HFFc6 (cell line): ENCODE results near the gene UGGT2. TPM values are rescaled to one million over a fixed set of nuclear protein-coding genes. Genes with fewer than 3 reads are reported as not detected.
A peak's percentile ranks its signal among the peaks of the same experiment; 100 is the strongest.

Source experiments
- DNase-seq: peaks from one replicate; pipeline ENCODE4 v3.0.0-alpha.2; 2018
- H3K27ac Mint-ChIP-seq: 2 replicates; pipeline ENCODE4 v1.8.0; 2020; ENCODE audit warnings: mild to moderate bottlenecking, mixed read lengths
- H3K27me3 Mint-ChIP-seq: 2 replicates; pipeline ENCODE4 v1.8.0; 2021; ENCODE audit warnings: mild to moderate bottlenecking, moderate library complexity, mixed read lengths; ENCODE audit not compliant: insufficient read depth
- H3K36me3 Mint-ChIP-seq: 2 replicates; pipeline ENCODE4 v1.8.0; 2021; ENCODE audit warnings: low read depth, mixed read lengths
- H3K4me1 Mint-ChIP-seq: 2 replicates; pipeline ENCODE4 v1.8.0; 2020; ENCODE audit warnings: low read depth, mixed read lengths
- H3K4me3 Mint-ChIP-seq: 2 replicates; pipeline ENCODE4 v1.8.0; 2020; ENCODE audit warnings: mild to moderate bottlenecking, moderate library complexity, mixed read lengths
- H3K9me3 Mint-ChIP-seq: 2 replicates; pipeline ENCODE4 v1.8.0; 2020; ENCODE audit warnings: mild to moderate bottlenecking, mixed read lengths
- total RNA-seq, 6 experiments: library from RNA; stranded (reverse); fragmentation: NEBNext Ultra II Directional; extraction: Animal tissue kit (Norgen Biotek cat#: 25700); gene quantifications; 2 replicates in 1 of 6; 3 replicates in 5 of 6; pipeline ENCODE4 v1.2.3, GENCODE V29; 2021
- TF ChIP-seq, protein P1 (sequence below): fragments of 200-600 bp; sonication (generic); IDR thresholded peaks from 2 replicates; pipeline ENCODE4 v1.5.0; 2021; ENCODE audit warnings: antibody characterized with exemption, mild to moderate bottlenecking

Gene UGGT2
- total RNA-seq, 6 experiments from 2014 or later = 20.4 to 26.9 (median 24.3) TPM

- Mint-ChIP-seq H3K27ac (no peak overlapping the region), H3K27me3 (no peaks in the 10 kb centered on the region; the same call in 1 of the 2 replicates), H3K36me3 (peaks cover 41% of the 10 kb centered on the region), H3K4me1 (peaks cover 8% of the 10 kb centered on the region; the same call in 1 of the 2 replicates), H3K4me3 (no peak overlapping the region), H3K9me3 (peaks cover 5% of the 10 kb centered on the region; the same call in 1 of the 2 replicates)
- TF ChIP-seq, protein P1, sequence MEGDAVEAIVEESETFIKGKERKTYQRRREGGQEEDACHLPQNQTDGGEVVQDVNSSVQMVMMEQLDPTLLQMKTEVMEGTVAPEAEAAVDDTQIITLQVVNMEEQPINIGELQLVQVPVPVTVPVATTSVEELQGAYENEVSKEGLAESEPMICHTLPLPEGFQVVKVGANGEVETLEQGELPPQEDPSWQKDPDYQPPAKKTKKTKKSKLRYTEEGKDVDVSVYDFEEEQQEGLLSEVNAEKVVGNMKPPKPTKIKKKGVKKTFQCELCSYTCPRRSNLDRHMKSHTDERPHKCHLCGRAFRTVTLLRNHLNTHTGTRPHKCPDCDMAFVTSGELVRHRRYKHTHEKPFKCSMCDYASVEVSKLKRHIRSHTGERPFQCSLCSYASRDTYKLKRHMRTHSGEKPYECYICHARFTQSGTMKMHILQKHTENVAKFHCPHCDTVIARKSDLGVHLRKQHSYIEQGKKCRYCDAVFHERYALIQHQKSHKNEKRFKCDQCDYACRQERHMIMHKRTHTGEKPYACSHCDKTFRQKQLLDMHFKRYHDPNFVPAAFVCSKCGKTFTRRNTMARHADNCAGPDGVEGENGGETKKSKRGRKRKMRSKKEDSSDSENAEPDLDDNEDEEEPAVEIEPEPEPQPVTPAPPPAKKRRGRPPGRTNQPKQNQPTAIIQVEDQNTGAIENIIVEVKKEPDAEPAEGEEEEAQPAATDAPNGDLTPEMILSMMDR = no peak
- no peak for DNase-seq
Observed at GRCh38 chr13:95906999-95907398, 146.2 kb downstream of the UGGT2 start.

- TF ChIP-seq, protein P1 = no peak
- no peak overlapping the region for H3K27ac Mint-ChIP-seq
- H3K4me1 Mint-ChIP-seq = peaks cover 9% of the 10 kb centered on the region; the same call in 1 of the 2 replicates
- H3K36me3 Mint-ChIP-seq = peaks cover 31% of the 10 kb centered on the region
- no peak for DNase-seq
- no peaks in the 10 kb centered on the region for H3K9me3 Mint-ChIP-seq
- no peaks in the 10 kb centered on the region; the same call in 1 of the 2 replicates for H3K27me3 Mint-ChIP-seq
- no peak overlapping the region for H3K4me3 Mint-ChIP-seq
Observed at GRCh38 chr13:95903569-95903968, 149.6 kb downstream of the UGGT2 start.

- TF ChIP-seq, protein P1 = no peak
- Mint-ChIP-seq H3K27ac (no peak overlapping the region), H3K36me3 (peaks cover 24% of the 10 kb centered on the region), H3K4me1 (peaks cover 14% of the 10 kb centered on the region; the same call in 1 of the 2 replicates), H3K9me3 (no peaks in the 10 kb centered on the region), H3K4me3 (no peak overlapping the region), H3K27me3 (no peaks in the 10 kb centered on the region; the same call in 1 of the 2 replicates)
- no peak for DNase-seq
Observed at GRCh38 chr13:95902741-95903140, 150.5 kb downstream of the UGGT2 start.

- H3K36me3 Mint-ChIP-seq = peaks cover 6% of the 10 kb centered on the region; the same call in 1 of the 2 replicates
- TF ChIP-seq, protein P1 = no peak
- DNase-seq = no peak
- no peak overlapping the region for H3K27ac Mint-ChIP-seq
- no peaks in the 10 kb centered on the region for H3K9me3 Mint-ChIP-seq
- peaks cover 20% of the 10 kb centered on the region for H3K4me1 Mint-ChIP-seq
- no peak overlapping the region for H3K4me3 Mint-ChIP-seq
- no peaks in the 10 kb centered on the region; the same call in 1 of the 2 replicates for H3K27me3 Mint-ChIP-seq
Observed at GRCh38 chr13:95898256-95898655, 154.9 kb downstream of the UGGT2 start.

DNA sequence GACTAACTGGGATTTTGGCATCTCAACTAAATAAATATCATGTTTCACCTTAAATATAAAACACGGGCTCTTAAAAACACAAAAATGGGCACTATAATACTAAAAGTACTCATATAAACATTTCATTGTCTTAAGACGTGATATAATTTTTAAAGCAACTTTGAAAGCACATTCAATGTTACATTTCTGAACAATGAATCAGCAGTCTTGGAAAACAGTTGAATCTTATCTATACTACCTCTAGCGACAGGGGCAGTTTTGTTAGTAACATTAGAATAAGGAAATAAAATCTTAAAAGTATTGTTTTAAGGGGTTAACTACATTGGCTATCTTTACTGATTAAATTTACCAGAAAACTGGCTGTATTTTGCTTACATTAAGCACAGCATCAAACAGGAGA is 156.9 kb downstream of the UGGT2 start:
- no peak overlapping the region for H3K27ac Mint-ChIP-seq
- H3K9me3 Mint-ChIP-seq = no peaks in the 10 kb centered on the region

More for the DNA sequence above, 156.9 kb downstream of the UGGT2 start:
- peak; percentile 1 for DNase-seq
- Mint-ChIP-seq H3K27me3 (no peaks in the 10 kb centered on the region; the same call in 1 of the 2 replicates), H3K4me1 (peaks cover 14% of the 10 kb centered on the region), H3K4me3 (no peak overlapping the region), H3K36me3 (no peaks in the 10 kb centered on the region)
- TF ChIP-seq, protein P1 = no peak
